LNCAP (cell line): ENCODE data around the gene CCBE1.

Experiments used
- CTCF ChIP-seq: fragments of 450-650 bp; IDR thresholded peaks from 2 replicates; pipeline ENCODE4 v1.5.1; 2017; ENCODE audit warnings: mild to moderate bottlenecking

The CCBE1 gene

GRCh38 chr18:59663096-59663495 lies 34.1 kb downstream of the CCBE1 start:
- no peak for TF ChIP-seq CTCF

- no peak for TF ChIP-seq CTCF
Observed at GRCh38 chr18:59661891-59662701, 35.1 kb downstream of the CCBE1 start.

GRCh38 chr18:59660786-59661743 lies 36.2 kb downstream of the CCBE1 start:
- no peak for TF ChIP-seq CTCF

- TF ChIP-seq CTCF: no peak
Observed at GRCh38 chr18:59660366-59660765, 36.9 kb downstream of the CCBE1 start.

GRCh38 chr18:59659508-59660170 lies 37.6 kb downstream of the CCBE1 start:
- no peak for TF ChIP-seq CTCF

GRCh38 chr18:59658941-59659340 lies 38.3 kb downstream of the CCBE1 start:
- TF ChIP-seq CTCF: no peak

GRCh38 chr18:59657012-59657411 lies 40.2 kb downstream of the CCBE1 start:
- no peak for TF ChIP-seq CTCF
